ENCODE measurements around the gene LSAMP. TPM values are rescaled to one million over a fixed set of nuclear protein-coding genes. Genes with fewer than 3 reads are reported as not detected.
A peak's percentile ranks its signal among the peaks of the same experiment; 100 is the strongest.

LSAMP gene
- polyA plus RNA-seq, 3 donors: 11.2 to 14.7 (median 13.7) TPM

- DNase-seq (ENCODE audit: extremely low read depth in 1 of 11, low read depth in 9 of 11, low spot score in 4 of 11): no peak
Observed at GRCh38 chr3:116160594-116160993, 284.7 kb downstream of the LSAMP start.

- DNase-seq (ENCODE audit: extremely low read depth in 1 of 11, low read depth in 9 of 11, low spot score in 4 of 11): peak in 3 of 11 donors; percentile 32 to 44 (median 36)
Observed at GRCh38 chr3:116155841-116156240, 289.4 kb downstream of the LSAMP start.

- no peak for DNase-seq (ENCODE audit: extremely low read depth in 1 of 11, low read depth in 9 of 11, low spot score in 4 of 11)
Observed at GRCh38 chr3:116154389-116154788, 290.9 kb downstream of the LSAMP start.

GRCh38 chr3:116153174-116153573 lies 292.1 kb downstream of the LSAMP start:
- DNase-seq (ENCODE audit: extremely low read depth in 1 of 11, low read depth in 9 of 11, low spot score in 4 of 11): no peak

GRCh38 chr3:116150655-116151167 lies 294.6 kb downstream of the LSAMP start:
- DNase-seq (ENCODE audit: extremely low read depth in 1 of 11, low read depth in 9 of 11, low spot score in 4 of 11): no peak

GRCh38 chr3:116148881-116149851 lies 296.1 kb downstream of the LSAMP start:
- no peak for DNase-seq (ENCODE audit: extremely low read depth in 1 of 11, low read depth in 9 of 11, low spot score in 4 of 11)

- no peak for DNase-seq (ENCODE audit: extremely low read depth in 1 of 11, low read depth in 9 of 11, low spot score in 4 of 11)
Observed at GRCh38 chr3:116145613-116146012, 299.7 kb downstream of the LSAMP start.

GRCh38 chr3:116141724-116142123 lies 303.6 kb downstream of the LSAMP start:
- no peak for DNase-seq (ENCODE audit: extremely low read depth in 1 of 11, low read depth in 9 of 11, low spot score in 4 of 11)

- DNase-seq (ENCODE audit: extremely low read depth in 1 of 11, low read depth in 9 of 11, low spot score in 4 of 11): peak in 1 of 11 donors; percentile 22
Observed at GRCh38 chr3:116140100-116140689, 305.1 kb downstream of the LSAMP start.

GRCh38 chr3:116139641-116140040 lies 305.6 kb downstream of the LSAMP start:
- DNase-seq (ENCODE audit: extremely low read depth in 1 of 11, low read depth in 9 of 11, low spot score in 4 of 11): no peak

GRCh38 chr3:116135457-116136085 lies 309.7 kb downstream of the LSAMP start:
- peak; percentile 62 to 81 (median 78) for DNase-seq (ENCODE audit: extremely low read depth in 1 of 11, low read depth in 9 of 11, low spot score in 4 of 11)

- no peak for DNase-seq (ENCODE audit: extremely low read depth in 1 of 11, low read depth in 9 of 11, low spot score in 4 of 11)
Observed at GRCh38 chr3:116129187-116129946, 315.9 kb downstream of the LSAMP start.

GRCh38 chr3:116127464-116127863 lies 317.8 kb downstream of the LSAMP start:
- no peak for DNase-seq (ENCODE audit: extremely low read depth in 1 of 11, low read depth in 9 of 11, low spot score in 4 of 11)

GRCh38 chr3:116124166-116124565 lies 321.1 kb downstream of the LSAMP start:
- DNase-seq (ENCODE audit: extremely low read depth in 1 of 11, low read depth in 9 of 11, low spot score in 4 of 11): no peak

GRCh38 chr3:116118475-116119169 lies 326.7 kb downstream of the LSAMP start:
- no peak for DNase-seq (ENCODE audit: extremely low read depth in 1 of 11, low read depth in 9 of 11, low spot score in 4 of 11)

GRCh38 chr3:116114586-116114985 lies 330.7 kb downstream of the LSAMP start:
- no peak for DNase-seq (ENCODE audit: extremely low read depth in 1 of 11, low read depth in 9 of 11, low spot score in 4 of 11)

- DNase-seq (ENCODE audit: extremely low read depth in 1 of 11, low read depth in 9 of 11, low spot score in 4 of 11): no peak
Observed at GRCh38 chr3:116112696-116113095, 332.6 kb downstream of the LSAMP start.

- no peak for DNase-seq (ENCODE audit: extremely low read depth in 1 of 11, low read depth in 9 of 11, low spot score in 4 of 11)
Observed at GRCh38 chr3:116111765-116112164, 333.5 kb downstream of the LSAMP start.
